ENCODE results near the gene GATA6.

DNA sequence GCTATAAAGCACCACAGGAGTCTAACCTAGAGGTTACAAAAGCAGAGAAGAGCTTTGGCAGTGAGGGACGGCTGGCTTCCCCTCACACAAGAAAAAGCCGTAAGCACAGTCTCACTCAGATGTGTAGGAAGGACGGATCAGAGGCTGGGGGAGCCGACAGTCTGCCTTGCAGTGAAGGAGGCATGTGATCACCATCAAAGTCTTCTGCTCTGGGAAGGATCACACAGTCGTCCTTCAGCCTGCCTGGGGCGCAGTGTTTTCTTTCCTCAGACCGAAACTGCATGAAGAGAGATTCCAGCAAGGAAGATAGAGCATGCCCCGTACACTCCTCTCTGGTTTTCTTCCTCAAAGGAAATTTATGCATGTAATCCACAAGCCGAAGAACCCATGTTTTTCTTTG is 24.1 kb downstream of the GATA6 start:
- TF ChIP-seq, protein P1, sequence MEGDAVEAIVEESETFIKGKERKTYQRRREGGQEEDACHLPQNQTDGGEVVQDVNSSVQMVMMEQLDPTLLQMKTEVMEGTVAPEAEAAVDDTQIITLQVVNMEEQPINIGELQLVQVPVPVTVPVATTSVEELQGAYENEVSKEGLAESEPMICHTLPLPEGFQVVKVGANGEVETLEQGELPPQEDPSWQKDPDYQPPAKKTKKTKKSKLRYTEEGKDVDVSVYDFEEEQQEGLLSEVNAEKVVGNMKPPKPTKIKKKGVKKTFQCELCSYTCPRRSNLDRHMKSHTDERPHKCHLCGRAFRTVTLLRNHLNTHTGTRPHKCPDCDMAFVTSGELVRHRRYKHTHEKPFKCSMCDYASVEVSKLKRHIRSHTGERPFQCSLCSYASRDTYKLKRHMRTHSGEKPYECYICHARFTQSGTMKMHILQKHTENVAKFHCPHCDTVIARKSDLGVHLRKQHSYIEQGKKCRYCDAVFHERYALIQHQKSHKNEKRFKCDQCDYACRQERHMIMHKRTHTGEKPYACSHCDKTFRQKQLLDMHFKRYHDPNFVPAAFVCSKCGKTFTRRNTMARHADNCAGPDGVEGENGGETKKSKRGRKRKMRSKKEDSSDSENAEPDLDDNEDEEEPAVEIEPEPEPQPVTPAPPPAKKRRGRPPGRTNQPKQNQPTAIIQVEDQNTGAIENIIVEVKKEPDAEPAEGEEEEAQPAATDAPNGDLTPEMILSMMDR (IDR thresholded peaks at IDR 0.05; ENCODE audit: insufficient read depth, low read length, poor library complexity, severe bottlenecking) = no peak
- no peak for TF ChIP-seq EZH2phosphoT487 (conservative IDR thresholded peaks at IDR 0.05; ENCODE audit: low read length)
